Measurements from ENCODE around the gene CYB5R3. TPM values are rescaled to one million over a fixed set of nuclear protein-coding genes. Genes with fewer than 3 reads are reported as not detected.

The CYB5R3 gene
- total RNA-seq, 1 experiment from 2014 or later: 85.4 TPM

DNA sequence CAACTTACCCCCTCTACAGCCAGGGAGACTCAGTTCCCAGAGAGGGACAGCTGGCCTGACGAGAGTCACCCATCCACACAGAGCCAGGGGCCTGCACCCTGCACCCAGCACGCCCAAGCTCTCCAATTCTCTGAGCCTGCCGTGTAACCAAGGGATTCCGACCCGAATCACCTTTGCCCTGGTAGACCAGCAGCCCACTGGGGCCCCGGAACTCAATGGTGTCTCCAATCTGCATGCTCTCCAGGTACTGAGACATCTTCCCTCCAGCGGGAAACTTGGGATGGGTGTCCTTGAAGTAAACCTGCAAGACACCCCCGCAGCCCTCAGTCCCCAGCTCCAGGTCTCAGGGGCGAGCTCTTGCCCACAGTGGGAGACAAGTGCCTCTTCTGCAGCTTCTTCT is 21.2 kb downstream of the CYB5R3 start (continued):
- TF ChIP-seq, protein P1, sequence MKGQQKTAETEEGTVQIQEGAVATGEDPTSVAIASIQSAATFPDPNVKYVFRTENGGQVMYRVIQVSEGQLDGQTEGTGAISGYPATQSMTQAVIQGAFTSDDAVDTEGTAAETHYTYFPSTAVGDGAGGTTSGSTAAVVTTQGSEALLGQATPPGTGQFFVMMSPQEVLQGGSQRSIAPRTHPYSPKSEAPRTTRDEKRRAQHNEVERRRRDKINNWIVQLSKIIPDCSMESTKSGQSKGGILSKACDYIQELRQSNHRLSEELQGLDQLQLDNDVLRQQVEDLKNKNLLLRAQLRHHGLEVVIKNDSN (CRISPR knock-in tag; IDR thresholded peaks at IDR 0.05): no peak

DNA sequence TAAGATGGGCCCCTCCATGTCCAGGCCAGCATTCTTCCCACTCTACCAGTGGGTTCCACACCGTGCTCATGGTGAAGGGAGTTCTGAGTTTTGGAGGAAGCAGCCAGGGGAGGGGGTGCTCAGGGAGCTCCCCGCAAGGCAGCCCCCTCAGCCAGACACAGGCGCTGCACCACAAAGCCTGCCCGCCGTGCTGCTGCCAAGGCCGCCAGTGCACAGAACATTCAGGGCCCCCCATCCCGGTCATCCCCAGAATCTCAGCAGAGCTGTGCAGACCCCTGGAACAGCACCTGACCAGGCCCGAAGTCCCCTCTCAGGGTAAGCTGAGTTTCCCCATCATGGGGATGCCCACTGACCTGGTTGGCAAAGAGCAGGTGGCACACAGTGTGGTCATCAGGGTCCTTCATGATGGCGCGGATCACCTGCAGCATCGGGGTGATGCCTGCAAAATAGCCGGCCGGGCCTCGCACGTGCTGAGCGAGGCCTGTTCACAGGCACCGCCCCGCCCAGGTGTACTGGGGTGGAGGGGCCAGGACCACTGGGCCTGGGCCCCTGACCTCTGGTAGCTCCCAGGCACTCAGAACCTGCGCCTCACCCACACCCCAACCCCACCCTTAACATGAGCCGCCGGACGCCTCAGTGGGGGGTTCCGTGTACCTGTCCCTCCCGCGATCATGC is 22.1 kb downstream of the CYB5R3 start:
- peaks cover 10% of the 10 kb centered on the region for H3K36me3 Mint-ChIP-seq
- H3K4me3 Mint-ChIP-seq: no peak overlapping the region
- TF ChIP-seq, protein P2, sequence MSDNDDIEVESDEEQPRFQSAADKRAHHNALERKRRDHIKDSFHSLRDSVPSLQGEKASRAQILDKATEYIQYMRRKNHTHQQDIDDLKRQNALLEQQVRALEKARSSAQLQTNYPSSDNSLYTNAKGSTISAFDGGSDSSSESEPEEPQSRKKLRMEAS (CRISPR knock-in tag; IDR thresholded peaks at IDR 0.05): no peak
- POLR2A ChIA-PET: no interaction called here
- DNase-seq (ENCODE audit: low spot score) (no peak), ATAC-seq (no peak)
- CTCF ChIA-PET: interaction anchor here (0.5 to 1.4 kb wide), 4 partner anchors 16 to 433 kb away, joined by 3 to 4 read pairs (median 3); no protein-coding TSS in a partner anchor
- H3K4me1 Mint-ChIP-seq: no peaks in the 10 kb centered on the region
- no peaks in the 10 kb centered on the region for H3K27me3 Mint-ChIP-seq (ENCODE audit: low read depth)
- H3K9me3 Mint-ChIP-seq: no peaks in the 10 kb centered on the region
- no peak overlapping the region for H3K27ac Mint-ChIP-seq

DNA sequence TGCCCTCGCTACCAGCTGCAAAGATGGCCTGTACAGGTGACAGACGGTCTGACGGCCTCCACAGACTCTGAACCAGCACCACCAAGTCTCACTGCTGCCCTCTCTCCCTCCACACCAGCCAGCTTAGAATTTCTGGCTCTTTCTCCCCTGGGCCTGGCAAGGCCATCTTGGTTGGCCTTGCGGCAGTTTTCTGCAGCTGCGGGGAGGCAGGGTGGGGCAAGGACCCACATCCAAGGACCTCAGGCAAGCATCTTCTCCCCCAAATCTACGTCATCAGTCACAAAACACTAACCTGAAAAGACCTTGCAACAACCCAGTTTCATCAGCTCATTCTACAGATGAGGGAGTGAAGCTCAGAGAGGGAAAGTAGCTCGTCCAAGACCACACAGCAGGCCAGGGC is 22.8 kb downstream of the CYB5R3 start:
- no peaks in the 10 kb centered on the region; the same call in 1 of the 2 replicates for H3K4me1 Mint-ChIP-seq
- ATAC-seq (no peak), DNase-seq (ENCODE audit: low spot score) (no peak)
- CTCF ChIA-PET: interaction anchor here (0.5 to 1.4 kb wide), 4 partner anchors 17 to 434 kb away, joined by 3 to 4 read pairs (median 3); no protein-coding TSS in a partner anchor
- H3K27ac Mint-ChIP-seq: no peak overlapping the region
- no peaks in the 10 kb centered on the region for H3K9me3 Mint-ChIP-seq
- H3K27me3 Mint-ChIP-seq (ENCODE audit: low read depth): no peaks in the 10 kb centered on the region
- POLR2A ChIA-PET: no interaction called here
- TF ChIP-seq OVOL2 (CRISPR knock-in tag; IDR thresholded peaks at IDR 0.05; ENCODE audit: borderline replicate concordance) (no peak), STAT6 (CRISPR knock-in tag; conservative IDR thresholded peaks at IDR 0.05; ENCODE audit: low read depth) (no peak), ZNF317 (CRISPR knock-in tag; IDR thresholded peaks at IDR 0.05; ENCODE audit: borderline replicate concordance, low read depth) (no peak), IRF2 (CRISPR knock-in tag; IDR thresholded peaks at IDR 0.05; ENCODE audit: borderline replicate concordance, low read depth) (no peak), ZBTB43 (CRISPR knock-in tag; IDR thresholded peaks at IDR 0.05) (no peak), ATF2 (CRISPR knock-in tag; IDR thresholded peaks at IDR 0.05; ENCODE audit: borderline replicate concordance, low read depth) (no peak), NFYB (CRISPR knock-in tag; conservative IDR thresholded peaks at IDR 0.05; ENCODE audit: low read depth) (no peak), CREB1 (CRISPR knock-in tag; IDR thresholded peaks at IDR 0.05) (no peak), ATF1 (CRISPR knock-in tag; IDR thresholded peaks at IDR 0.05) (no peak), ZNF423 (CRISPR knock-in tag; IDR thresholded peaks at IDR 0.05) (no peak), ZNF232 (CRISPR knock-in tag; IDR thresholded peaks at IDR 0.05) (no peak), NFE2L1 (CRISPR knock-in tag; IDR thresholded peaks at IDR 0.05) (no peak), ARID4B (CRISPR knock-in tag; IDR thresholded peaks at IDR 0.05; ENCODE audit: borderline replicate concordance) (no peak), ZNF263 (CRISPR knock-in tag; IDR thresholded peaks at IDR 0.05; ENCODE audit: low read depth) (no peak)
- peaks cover 8% of the 10 kb centered on the region for H3K36me3 Mint-ChIP-seq
- H3K4me3 Mint-ChIP-seq: no peak overlapping the region

Data from WTC11 (cell line).